Fibroblast of gingiva (primary cell): ENCODE results near the gene SNED1.

Experiments
- DNase-seq: peaks from one replicate; pipeline ENCODE4 v3.0.0-alpha.2; 2011; ENCODE audit warnings: low read depth

Gene SNED1

DNA sequence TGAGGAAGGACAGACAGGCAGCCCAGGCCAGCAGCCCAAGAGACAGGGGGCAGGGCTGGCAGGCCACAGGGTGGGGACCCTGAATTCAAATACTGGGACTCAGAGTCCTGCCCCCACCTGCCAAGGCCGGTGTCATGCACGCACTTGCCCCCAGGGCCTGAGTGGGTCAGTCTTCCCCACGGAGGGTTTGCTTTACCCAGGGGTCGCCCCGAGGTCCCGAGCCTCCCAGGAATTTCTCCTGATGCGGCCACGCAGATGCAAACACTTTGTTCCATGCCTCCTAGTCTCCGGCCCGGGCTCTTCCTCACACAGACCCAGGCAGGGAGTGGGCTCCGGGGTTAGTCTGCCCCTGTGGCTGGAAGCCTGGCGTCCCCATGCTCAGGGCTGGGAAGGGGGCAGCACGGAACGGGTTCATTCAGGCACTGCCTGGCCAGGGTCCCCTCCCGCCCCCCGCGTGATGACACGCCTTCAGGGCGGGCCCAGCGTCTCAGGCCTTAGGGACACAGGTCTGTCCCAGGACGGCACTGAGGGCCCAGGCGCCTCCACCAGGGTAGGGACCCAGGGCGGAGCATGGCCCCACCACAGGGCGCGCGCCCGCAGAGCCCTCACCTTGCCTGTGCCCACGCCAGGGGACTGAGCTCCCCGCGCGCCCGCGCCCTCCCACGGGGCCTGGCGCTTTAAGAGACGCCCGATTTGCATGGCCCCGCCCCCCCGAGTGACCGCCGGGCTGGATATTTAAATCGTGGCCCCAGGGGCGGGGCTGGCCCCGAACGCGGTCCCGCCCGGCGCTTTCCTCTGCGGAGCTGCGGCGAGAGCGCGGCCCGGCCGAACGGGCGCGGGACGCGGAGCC, at the start of gene SNED1:
TSS of gene SNED1 (plus strand) at position 763 of the 850 bp plus-strand sequence. CDS start 220 bp downstream, outside the sequence.
- DNase-seq: peak; percentile 83

GRCh38 chr2:240948905-240949790, 49.3 kb upstream of the SNED1 start:
- no peak for DNase-seq

DNA sequence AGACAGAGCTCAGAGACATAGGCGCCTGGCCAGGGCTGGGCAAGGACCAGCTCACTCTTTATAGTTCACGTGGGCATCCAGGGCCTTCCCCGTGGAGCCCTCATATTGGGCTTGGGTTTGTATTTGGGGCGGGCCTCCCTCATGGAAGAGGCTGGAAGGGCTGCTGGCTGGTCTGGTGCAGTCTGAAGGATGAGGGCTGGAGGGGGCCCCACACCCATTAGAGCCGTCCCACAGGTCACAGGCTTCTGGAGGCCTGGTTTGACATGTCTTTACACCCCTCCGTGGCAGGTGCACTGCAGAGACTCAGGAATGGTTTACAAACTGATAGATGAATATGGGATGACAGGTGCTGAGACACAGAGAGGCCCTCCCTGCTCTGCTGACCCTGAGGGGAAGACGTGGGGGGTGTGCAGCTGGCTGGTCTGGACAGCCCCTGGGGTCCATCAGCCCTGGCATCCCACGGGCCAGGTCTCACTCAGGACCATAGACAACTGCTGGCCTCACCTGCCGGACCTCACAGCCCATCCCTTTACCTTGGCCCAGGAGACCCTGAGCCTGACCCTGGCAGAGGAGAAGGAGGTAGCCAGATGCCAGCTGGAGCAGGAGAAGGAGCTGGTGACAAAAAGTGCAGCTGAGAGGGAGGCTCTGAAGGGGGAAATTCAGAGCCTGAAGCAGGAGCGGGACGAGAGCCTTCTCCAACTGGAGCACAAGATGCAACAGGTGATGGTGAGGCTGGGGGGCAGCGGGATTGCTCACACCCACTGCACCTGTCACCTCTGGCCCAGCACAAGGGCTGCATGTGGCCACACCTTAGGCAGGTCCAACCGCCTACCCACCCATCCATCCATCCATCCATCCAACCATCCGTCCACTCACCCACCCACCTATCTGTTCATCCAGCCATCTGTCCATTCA, 48.4 kb upstream of the SNED1 start:
- no peak for DNase-seq

- no peak for DNase-seq
Measured at GRCh38 chr2:240951045-240951594, 47.3 kb upstream of the SNED1 start.

DNA sequence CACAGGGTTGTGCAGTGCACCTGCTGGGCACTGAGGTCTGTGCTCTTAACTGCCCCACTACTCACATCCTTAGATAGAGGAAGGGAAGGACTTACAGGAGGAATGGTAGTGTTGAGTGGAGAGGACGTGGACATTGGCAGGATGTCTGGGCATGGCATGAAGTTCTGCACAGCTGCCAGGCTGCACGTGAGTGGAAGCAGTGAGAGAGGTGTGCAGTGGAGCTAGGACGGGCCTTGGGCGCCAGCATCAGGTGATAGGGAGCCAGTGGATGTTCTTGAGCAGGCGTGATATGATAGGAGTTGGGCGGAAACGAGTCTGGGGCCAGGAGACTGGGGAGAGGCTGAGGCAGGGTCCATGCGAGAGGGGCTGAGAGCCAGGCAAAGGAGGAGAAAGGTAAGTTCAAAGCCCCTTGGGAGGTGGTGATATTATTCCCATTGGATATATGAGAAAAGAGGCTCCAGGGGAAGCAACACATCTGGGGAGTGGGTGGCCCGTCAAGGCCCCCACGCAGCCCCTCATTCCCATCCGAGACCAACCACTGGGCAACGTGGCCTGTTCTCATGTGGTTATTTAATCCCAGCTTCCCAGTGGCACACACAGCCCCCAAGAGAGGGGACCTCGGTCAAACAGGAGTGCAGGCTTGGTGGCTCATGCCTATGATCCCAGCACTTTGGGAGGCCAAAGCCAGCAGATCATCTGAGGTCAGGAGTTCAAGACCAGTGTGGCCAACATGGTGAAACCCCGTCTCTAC, 45.7 kb upstream of the SNED1 start:
- no peak for DNase-seq

DNA sequence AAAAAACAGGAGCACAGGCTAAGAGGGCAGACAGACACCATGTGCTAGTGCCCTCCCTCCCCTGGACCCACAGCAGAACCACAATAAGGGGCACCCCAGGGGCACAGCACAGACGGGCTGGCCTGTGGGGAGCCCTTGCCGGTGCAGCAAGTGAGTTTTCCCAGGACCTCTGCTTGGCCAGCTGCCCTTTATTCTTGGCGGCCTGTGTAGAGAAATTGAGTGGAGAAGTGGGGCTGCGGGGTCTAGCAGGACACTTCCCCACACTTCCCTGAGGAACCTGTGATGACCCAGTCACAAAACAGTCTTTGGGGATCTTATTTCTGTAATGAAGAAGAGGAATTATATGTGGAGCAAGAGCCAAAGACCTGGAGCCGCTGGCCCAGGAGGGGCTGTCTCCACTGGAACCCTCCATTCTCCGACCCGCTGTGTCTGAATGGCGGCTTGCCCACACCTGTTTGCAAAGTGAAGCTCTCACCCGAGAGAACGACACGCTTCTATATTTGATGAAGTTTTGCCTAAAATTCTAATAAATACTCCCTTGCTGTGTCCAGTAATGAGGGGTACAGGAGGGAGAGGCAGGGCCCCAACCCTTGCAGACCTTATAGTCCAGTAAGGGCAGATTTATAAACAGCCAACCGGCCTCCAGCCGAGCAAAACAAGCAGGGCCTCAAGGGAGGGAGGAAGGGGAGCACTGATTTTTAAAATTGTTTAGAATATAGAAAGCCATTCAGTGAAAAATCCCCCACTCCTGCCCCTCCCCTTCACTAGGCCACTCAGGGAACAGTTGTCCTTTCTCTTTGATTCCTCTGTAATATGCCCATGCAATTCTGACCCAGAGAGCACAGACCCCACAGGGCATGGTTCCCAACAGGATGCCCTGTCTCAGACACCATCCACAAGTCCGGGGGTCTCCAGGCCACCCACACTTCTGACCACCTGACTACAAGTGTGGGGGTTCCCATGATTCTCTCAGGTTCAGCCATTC, 44.7 kb upstream of the SNED1 start:
- DNase-seq: no peak

- DNase-seq: no peak
Measured at GRCh38 chr2:240954436-240955305, 43.7 kb upstream of the SNED1 start.

DNA sequence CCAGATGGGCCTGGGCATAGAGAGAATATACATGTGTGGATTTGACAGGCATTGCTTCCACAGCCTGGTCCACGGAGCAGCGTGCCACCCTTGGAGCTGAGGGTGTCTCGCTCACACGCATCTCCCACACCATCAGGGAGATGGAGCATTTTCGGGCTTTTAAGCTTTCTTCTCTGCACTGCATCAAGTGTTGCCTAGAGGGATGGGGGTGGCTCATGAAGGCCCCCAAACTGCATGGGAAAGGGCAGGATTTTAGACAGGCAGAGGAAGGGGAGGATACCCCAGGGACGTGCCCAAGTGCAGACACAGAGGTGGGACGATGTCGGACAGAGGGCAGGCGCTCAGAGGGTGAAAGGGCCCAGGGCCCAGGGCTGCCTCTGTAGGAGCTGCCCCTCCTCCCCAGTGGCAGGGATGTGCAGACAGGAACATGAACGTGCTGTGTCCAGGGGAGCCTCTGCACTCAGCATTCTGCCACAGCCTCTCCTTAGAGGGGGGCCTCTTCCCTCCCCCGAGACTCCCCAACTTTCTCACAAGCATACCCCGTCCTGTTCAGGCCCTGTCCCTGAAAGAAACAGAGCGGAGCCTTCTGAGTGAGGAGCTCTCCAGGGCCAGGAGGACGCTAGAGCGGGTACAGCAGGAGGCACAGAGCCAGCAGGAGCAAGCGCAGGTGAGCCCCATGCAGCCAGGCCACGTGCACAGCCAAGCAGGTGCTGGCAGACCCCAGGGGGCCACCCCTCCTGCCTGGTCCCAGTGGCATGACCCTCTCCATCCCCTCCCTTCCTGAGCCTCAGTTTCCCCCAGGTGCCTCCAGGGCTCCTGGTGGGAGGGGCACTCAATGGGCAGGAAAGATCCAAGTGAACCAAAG, 42.9 kb upstream of the SNED1 start:
- no peak for DNase-seq

DNA sequence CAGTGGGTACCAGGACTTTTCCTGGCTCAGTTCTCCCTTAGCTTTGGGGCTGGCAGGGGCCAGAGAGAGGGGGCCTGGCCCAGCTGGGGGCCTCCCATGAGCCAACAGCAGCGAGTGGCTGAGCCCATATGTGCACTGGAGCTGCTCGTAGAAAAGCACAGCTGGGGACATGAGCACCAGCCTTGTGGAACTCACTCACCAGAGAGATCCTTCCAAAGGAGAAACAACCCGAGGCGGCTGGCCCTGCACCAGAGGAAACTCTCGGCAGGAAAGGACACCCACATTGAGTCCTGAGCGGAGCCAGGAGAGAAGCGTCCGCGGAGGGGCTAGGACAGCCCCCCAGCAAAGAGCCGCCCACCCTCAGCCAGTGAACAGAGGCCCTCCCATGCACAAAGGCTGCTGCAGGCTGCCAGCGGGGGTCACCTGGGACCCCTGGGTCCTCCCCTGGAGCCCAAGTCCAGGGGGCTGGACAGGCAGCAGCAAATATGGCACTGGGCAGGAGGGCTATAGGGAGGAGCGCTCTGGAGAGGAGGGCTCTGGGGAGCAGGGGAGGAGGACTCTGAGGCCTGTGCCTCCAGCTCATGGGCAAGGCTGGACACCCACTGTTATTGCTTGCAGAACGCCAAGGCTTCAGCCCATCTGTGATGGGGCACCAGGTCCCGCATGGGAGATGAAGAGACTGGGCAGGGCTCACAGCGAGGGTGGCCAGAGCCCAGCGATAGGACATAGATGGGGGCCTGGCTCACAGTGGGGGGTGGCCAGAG, 42.1 kb upstream of the SNED1 start:
- peak; percentile 33 for DNase-seq

DNA sequence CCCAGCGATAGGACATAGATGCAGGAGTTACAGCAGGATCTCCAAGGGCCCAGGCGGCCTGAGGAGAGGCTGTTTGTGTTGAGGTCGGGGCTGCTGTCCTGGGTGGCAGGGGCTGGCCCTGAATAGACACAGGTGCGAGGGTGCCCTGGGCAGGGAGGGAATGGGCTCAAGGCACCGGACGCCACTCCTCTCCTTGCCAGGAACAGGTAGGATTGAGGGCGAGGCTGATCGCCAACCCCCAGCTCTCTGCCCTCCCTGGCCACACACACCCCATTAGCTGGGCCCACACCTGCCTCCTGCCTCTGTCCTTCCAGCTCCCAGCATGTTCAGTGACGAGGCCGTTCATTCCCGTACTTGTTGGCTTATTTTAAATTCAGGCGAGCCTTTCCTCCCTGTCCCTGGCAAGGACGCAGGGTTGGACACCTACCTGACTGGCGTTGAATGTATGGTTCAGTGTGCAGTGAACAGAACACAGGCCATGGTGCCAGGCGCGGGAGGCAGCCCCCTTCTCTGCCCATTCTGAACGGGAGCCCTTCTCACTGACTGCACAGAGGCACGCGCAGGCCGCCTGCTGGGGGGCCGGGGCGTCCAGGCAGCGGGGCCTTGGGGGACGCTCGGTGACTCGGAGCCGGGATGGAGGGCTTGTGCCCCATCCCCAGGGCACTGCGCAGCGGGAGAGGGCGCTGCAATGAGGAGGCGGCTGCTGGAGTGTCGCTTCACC, 41.3 kb upstream of the SNED1 start:
- DNase-seq: no peak

DNA sequence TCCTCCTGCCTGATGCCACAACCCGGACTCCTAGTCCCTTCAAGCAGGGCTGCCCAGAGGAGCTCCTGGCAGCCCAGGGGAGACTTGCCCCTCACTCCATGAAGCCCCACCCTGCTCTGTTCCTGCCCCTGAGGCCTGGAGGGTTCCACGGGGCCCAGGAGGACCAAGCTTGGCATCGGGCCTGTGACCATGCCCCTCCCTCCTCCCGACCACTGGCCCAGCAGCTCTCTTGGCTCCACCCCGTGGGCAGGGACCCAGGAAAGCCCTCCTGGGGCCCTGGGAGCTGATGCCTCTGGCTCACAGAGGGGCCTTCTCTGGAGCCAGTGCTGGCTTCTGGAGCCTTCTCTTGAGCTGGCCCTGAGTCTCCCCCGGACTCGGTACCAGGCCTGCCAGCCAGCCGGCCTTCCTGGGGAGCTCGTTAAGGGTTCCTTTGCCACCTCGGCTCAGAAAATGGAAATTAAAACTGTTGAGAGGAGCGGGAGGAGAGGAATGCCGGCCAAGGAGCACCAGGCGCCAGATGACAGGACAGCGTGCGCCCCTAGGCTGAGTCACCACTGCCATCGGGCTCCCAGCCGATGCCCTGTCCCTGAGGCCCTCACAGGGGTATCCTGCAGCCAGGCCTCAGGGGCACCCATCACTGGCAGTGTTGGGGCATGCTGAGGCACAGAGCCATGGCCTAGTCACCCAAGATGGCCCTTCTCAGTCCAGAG, 40.6 kb upstream of the SNED1 start:
- peak; percentile 47 for DNase-seq

DNA sequence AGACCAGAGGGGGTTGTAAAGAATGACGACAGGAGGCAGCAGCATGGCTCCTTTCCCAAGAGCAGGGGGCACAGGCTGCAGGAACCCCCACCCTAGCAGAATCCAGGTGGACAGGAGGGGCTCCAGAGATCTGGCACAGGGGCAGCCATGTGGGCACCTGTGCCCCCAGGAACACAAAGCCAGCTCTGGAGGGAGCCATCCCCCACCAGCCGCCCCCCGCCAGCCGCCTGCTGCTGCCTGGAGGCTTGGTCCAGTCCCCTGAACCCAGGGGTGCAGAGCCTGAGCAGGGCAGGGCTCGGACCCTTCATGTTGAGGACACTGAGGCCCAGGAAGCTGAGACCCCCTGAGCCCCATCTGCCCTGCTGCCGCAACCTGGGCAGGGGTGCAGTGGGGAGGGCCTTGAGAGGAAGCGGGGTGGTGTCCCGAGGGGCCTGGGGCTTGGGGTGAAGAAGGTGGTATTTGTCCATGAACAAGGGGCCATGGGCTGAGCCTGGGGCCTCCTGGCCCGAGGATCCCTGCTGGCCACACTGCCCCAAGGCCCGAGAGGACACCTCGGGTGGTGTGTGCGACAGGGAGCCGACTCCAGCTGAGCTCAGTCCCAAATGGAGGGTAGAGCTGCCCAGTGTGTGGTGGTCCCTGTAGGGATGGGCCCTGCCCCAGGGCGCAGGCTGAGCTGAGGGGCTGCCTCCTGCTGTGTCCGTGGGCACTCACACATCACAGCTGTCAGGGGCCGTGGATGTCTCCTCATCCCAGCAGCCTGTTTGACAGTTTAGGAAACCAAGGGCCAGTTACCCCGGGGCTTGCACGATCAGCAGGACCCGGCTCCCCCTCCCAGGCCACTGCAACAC, 39.8 kb upstream of the SNED1 start:
- DNase-seq: no peak

DNA sequence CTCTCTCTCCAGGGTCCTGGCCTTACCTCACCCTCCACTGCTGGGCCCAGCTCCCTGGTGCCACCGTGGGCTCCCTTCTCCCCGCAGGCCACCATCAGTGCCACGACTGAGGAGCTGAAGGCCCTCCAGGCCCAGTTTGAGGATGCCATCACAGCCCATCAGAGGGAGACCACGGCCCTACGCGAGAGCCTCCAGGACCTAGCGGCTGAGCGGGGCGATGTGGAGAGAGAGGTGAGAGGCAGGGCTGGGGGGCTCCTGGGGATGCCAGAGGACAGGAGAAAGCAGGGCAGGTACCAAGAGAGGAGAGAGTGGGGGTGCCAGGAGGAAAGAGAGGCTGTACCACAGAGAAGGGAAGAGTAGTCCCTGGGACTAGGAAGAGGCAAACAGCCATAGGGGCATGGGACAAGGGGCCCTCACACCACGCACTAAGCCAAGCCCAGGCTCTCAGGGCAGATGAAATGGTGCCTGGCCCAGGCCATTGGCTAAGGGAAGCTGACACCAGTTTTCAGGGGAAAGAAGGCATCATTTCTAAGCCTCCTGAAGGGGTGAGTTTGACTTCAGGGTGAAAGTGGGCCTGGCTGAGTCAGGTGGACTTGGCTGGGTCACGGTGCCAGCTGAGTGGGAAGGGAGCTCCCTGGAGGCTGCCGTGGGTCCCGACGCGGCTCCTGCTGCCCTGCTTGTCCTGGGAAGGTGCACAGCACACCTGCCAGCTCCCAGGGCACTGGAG, 39.0 kb upstream of the SNED1 start:
- no peak for DNase-seq

- DNase-seq: no peak
Measured at GRCh38 chr2:240959941-240960308, 38.5 kb upstream of the SNED1 start.
